ENCODE data around the gene CHCHD6. TPM values are rescaled to one million over a fixed set of nuclear protein-coding genes. Genes with fewer than 3 reads are reported as not detected.
A peak's percentile ranks its signal among the peaks of the same experiment; 100 is the strongest.

Gene CHCHD6
- total RNA-seq, 3 donors from 2014 or later: 5.9 to 9.8 (median 6.5) TPM

- H3K4me1 ChIP-seq (ENCODE audit: low read depth): no peaks in the 10 kb centered on the region
- intact Hi-C loops (cut with DNase I, micrococcal nuclease): no loop called here
- ATAC-seq (no peak), DNase-seq (no peak)
- H3K9me3 ChIP-seq: no peaks in the 10 kb centered on the region
- H3K36me3 ChIP-seq (ENCODE audit: low read depth): no peaks in the 10 kb centered on the region
- TF ChIP-seq CTCF (IDR thresholded peaks at IDR 0.05): no peak
- H3K4me3 ChIP-seq: no peak overlapping the region
These were observed 46.1 kb upstream of the CHCHD6 start for GRCh38 chr3:126657901-126658300.

GRCh38 chr3:126658584-126658983 lies 45.5 kb upstream of the CHCHD6 start:
- Histone ChIP-seq H3K4me3 (no peak overlapping the region), H3K4me1 (ENCODE audit: low read depth) (no peaks in the 10 kb centered on the region), H3K36me3 (ENCODE audit: low read depth) (no peaks in the 10 kb centered on the region), H3K9me3 (no peaks in the 10 kb centered on the region)
- DNase-seq (no peak), ATAC-seq (no peak)
- intact Hi-C loops (cut with DNase I, micrococcal nuclease): no loop called here
- no peak for TF ChIP-seq CTCF (IDR thresholded peaks at IDR 0.05)

- DNase-seq (no peak), ATAC-seq (peak; percentile 41)
- Histone ChIP-seq H3K36me3 (ENCODE audit: low read depth) (no peaks in the 10 kb centered on the region), H3K4me3 (no peak overlapping the region), H3K9me3 (no peaks in the 10 kb centered on the region), H3K4me1 (ENCODE audit: low read depth) (no peaks in the 10 kb centered on the region)
- no peak for TF ChIP-seq CTCF (IDR thresholded peaks at IDR 0.05)
- intact Hi-C loops (cut with DNase I, micrococcal nuclease): no loop called here
These were observed 43.8 kb upstream of the CHCHD6 start for GRCh38 chr3:126659915-126660886.

- H3K4me3 ChIP-seq: no peak overlapping the region
- ATAC-seq: no peak
- no peaks in the 10 kb centered on the region for H3K4me1 ChIP-seq (ENCODE audit: low read depth)
- H3K36me3 ChIP-seq (ENCODE audit: low read depth): no peaks in the 10 kb centered on the region
- no peak for DNase-seq
- intact Hi-C loops (cut with DNase I, micrococcal nuclease): no loop called here
- H3K9me3 ChIP-seq: no peaks in the 10 kb centered on the region
- no peak for TF ChIP-seq CTCF (IDR thresholded peaks at IDR 0.05)
These were observed 42.3 kb upstream of the CHCHD6 start for GRCh38 chr3:126661532-126662364.

- no peaks in the 10 kb centered on the region for H3K9me3 ChIP-seq
- no peak for TF ChIP-seq CTCF (IDR thresholded peaks at IDR 0.05)
- H3K36me3 ChIP-seq (ENCODE audit: low read depth): no peaks in the 10 kb centered on the region
- no peak for ATAC-seq
- no peak for DNase-seq
- H3K4me3 ChIP-seq: no peak overlapping the region
- no peaks in the 10 kb centered on the region for H3K4me1 ChIP-seq (ENCODE audit: low read depth)
- intact Hi-C loops (cut with DNase I, micrococcal nuclease): no loop called here
These were observed 40.8 kb upstream of the CHCHD6 start for GRCh38 chr3:126663257-126663656.
